ENCODE measurements around the gene ARHGEF28. TPM values are rescaled to one million over a fixed set of nuclear protein-coding genes. Genes with fewer than 3 reads are reported as not detected.

Gene ARHGEF28
- total and polyA plus RNA-seq, 10 of the 15 experiments (the other 5 are each of a cell fraction or from before 2014, with no cell fraction given) = 0.10 to 0.72 (median 0.22) TPM; not detected in 2

DNA sequence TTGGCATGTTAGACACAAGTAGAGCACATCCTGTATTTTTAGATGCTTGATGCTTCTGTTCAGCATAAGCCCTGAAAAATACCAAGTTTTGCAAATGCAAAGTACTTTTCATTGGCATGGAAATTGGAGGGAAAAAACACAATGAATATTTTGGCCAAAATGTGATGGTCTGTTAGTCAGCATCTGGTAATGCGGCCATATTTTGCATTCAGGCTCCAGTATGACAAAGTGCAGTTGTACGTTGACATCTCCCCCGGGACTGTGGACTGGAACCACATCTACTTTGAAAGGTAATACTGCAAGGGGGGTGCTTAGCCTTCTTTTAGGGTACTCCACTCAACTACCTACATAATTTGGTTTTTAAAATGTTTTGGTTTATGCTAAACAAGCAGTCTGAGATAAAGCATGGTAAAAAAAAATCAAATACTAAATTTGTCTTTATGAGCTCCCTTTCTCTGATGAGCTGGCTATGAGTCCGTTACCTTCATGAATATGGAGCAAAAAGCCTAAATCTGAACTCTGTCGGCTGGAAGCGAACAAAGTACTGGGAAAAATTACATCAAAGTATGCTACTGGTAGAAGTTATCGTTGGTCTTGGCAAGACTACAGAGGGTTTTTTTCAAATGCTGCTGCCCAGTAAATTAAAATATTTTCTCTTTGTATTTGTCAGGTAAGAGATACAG lies 297.0 kb downstream of the ARHGEF28 start (continued):
- no peak for TF ChIP-seq TARDBP (IDR thresholded peaks at IDR 0.05; ENCODE audit: borderline replicate concordance)
- TF ChIP-seq, protein P1, sequence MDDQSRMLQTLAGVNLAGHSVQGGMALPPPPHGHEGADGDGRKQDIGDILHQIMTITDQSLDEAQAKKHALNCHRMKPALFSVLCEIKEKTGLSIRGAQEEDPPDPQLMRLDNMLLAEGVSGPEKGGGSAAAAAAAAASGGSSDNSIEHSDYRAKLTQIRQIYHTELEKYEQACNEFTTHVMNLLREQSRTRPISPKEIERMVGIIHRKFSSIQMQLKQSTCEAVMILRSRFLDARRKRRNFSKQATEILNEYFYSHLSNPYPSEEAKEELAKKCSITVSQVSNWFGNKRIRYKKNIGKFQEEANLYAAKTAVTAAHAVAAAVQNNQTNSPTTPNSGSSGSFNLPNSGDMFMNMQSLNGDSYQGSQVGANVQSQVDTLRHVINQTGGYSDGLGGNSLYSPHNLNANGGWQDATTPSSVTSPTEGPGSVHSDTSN (IDR thresholded peaks at IDR 0.05; ENCODE audit: insufficient replicate concordance, low read depth, low read length) = no peak
- TF ChIP-seq, protein P2, sequence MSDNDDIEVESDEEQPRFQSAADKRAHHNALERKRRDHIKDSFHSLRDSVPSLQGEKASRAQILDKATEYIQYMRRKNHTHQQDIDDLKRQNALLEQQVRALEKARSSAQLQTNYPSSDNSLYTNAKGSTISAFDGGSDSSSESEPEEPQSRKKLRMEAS (IDR thresholded peaks at IDR 0.05; ENCODE audit: low read depth, low read length) = no peak
- TF ChIP-seq POU2F2 (IDR thresholded peaks at IDR 0.05; ENCODE audit: borderline replicate concordance, low read depth, low read length) = no peak
- TF ChIP-seq POLR2A (IDR thresholded peaks at IDR 0.05; ENCODE audit: low read depth, low read length) = no peak
- TF ChIP-seq, protein P3, sequence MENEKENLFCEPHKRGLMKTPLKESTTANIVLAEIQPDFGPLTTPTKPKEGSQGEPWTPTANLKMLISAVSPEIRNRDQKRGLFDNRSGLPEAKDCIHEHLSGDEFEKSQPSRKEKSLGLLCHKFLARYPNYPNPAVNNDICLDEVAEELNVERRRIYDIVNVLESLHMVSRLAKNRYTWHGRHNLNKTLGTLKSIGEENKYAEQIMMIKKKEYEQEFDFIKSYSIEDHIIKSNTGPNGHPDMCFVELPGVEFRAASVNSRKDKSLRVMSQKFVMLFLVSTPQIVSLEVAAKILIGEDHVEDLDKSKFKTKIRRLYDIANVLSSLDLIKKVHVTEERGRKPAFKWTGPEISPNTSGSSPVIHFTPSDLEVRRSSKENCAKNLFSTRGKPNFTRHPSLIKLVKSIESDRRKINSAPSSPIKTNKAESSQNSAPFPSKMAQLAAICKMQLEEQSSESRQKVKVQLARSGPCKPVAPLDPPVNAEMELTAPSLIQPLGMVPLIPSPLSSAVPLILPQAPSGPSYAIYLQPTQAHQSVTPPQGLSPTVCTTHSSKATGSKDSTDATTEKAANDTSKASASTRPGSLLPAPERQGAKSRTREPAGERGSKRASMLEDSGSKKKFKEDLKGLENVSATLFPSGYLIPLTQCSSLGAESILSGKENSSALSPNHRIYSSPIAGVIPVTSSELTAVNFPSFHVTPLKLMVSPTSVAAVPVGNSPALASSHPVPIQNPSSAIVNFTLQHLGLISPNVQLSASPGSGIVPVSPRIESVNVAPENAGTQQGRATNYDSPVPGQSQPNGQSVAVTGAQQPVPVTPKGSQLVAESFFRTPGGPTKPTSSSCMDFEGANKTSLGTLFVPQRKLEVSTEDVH (IDR thresholded peaks at IDR 0.05; ENCODE audit: low read depth, partially characterized antibody) = no peak
- no peak for TF ChIP-seq CHD4 (IDR thresholded peaks at IDR 0.05)
- no peak for TF ChIP-seq NRF1 (conservative IDR thresholded peaks at IDR 0.05; ENCODE audit: low read depth, low read length)
- no peak for TF ChIP-seq SPI1 (IDR thresholded peaks at IDR 0.05; ENCODE audit: borderline replicate concordance, insufficient read depth, low read depth, low read length)
- no peak for TF ChIP-seq HDGF (IDR thresholded peaks at IDR 0.05)
- no peak for TF ChIP-seq ASH2L (IDR thresholded peaks at IDR 0.05; ENCODE audit: borderline replicate concordance, low read depth)
- TF ChIP-seq CHD1 (IDR thresholded peaks at IDR 0.05; ENCODE audit: low read depth, low read length) = no peak
- no peak for TF ChIP-seq SUPT20H (IDR thresholded peaks at IDR 0.05; ENCODE audit: borderline replicate concordance, control insufficient read depth, low read depth, low read length)
- no peak for TF ChIP-seq FOXK2 (IDR thresholded peaks at IDR 0.05)
- no peak for TF ChIP-seq MTA2 (IDR thresholded peaks at IDR 0.05; ENCODE audit: low read depth)

All from GM12878 (cell line).